GM06990 (cell line): ENCODE results near the gene PSMA7.

Experiments
- DNase-seq: peaks from one replicate; pipeline ENCODE4 v3.0.0-alpha.2; 2011; ENCODE audit not compliant: insufficient read length; ENCODE audit errors: extremely low read depth
- H3K27me3 ChIP-seq: replicated peaks from 2 replicates; pipeline ENCODE4 v1.6.0; 2011; ENCODE audit warnings: low read length; ENCODE audit not compliant: control insufficient read depth, insufficient read depth
- H3K36me3 ChIP-seq: 2 replicates; pipeline ENCODE4 v1.5.1; 2011; ENCODE audit warnings: low read length; ENCODE audit not compliant: control insufficient read depth, insufficient read depth
- H3K4me3 ChIP-seq: replicated peaks from 2 replicates; pipeline ENCODE4 v1.5.1; 2011; ENCODE audit warnings: low read depth, mild to moderate bottlenecking, control low read depth, low read length
- TF ChIP-seq, protein P1 (sequence below): IDR thresholded peaks from 2 replicates; pipeline ENCODE4 v1.5.1; 2011; ENCODE audit warnings: low read length, control low read depth, mild to moderate bottlenecking, inconsistent platforms; ENCODE audit not compliant: insufficient read depth, poor library complexity, severe bottlenecking

The PSMA7 gene

GRCh38 chr20:62105592-62105991 lies 37.6 kb downstream of the PSMA7 start:
- Histone ChIP-seq H3K36me3 (no peaks in the 10 kb centered on the region), H3K27me3 (no peaks in the 10 kb centered on the region), H3K4me3 (no peak overlapping the region)
- DNase-seq, result no peak
- TF ChIP-seq, protein P1, sequence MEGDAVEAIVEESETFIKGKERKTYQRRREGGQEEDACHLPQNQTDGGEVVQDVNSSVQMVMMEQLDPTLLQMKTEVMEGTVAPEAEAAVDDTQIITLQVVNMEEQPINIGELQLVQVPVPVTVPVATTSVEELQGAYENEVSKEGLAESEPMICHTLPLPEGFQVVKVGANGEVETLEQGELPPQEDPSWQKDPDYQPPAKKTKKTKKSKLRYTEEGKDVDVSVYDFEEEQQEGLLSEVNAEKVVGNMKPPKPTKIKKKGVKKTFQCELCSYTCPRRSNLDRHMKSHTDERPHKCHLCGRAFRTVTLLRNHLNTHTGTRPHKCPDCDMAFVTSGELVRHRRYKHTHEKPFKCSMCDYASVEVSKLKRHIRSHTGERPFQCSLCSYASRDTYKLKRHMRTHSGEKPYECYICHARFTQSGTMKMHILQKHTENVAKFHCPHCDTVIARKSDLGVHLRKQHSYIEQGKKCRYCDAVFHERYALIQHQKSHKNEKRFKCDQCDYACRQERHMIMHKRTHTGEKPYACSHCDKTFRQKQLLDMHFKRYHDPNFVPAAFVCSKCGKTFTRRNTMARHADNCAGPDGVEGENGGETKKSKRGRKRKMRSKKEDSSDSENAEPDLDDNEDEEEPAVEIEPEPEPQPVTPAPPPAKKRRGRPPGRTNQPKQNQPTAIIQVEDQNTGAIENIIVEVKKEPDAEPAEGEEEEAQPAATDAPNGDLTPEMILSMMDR, result no peak

GRCh38 chr20:62104791-62105345 lies 38.3 kb downstream of the PSMA7 start:
- TF ChIP-seq, protein P1, result no peak
- Histone ChIP-seq H3K36me3 (no peaks in the 10 kb centered on the region), H3K4me3 (no peak overlapping the region), H3K27me3 (no peaks in the 10 kb centered on the region)
- DNase-seq, result no peak

GRCh38 chr20:62104234-62104789 lies 38.9 kb downstream of the PSMA7 start:
- H3K36me3 ChIP-seq, result no peaks in the 10 kb centered on the region
- H3K4me3 ChIP-seq, result no peak overlapping the region
- TF ChIP-seq, protein P1, result no peak
- no peaks in the 10 kb centered on the region for H3K27me3 ChIP-seq
- DNase-seq, result no peak

- Histone ChIP-seq H3K4me3 (no peak overlapping the region), H3K36me3 (no peaks in the 10 kb centered on the region), H3K27me3 (no peaks in the 10 kb centered on the region)
- TF ChIP-seq, protein P1, result no peak
- DNase-seq, result no peak
These were observed 39.5 kb downstream of the PSMA7 start for GRCh38 chr20:62103508-62104233.

DNA sequence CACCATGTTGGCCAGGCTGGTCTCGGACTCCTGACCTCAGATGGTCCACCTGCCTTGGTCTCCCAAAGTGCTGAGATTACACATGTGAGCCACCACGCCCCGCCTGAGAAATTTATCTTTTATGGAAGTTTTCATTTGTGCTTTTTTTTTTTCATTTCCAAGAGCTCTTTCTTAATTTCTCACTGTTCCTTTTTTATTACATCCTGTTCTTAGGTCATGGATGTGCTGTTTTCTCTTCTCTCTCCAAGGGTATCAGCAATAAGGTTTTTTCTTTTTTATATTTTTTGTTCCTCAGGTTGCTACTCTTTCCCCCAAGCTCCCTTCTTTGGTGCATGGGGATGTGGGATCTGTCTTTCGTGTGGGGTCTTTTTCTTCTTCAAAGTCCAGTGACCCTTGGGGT lies 42.1 kb downstream of the PSMA7 start:
- TF ChIP-seq, protein P1, result no peak
- no peaks in the 10 kb centered on the region for H3K27me3 ChIP-seq
- no peaks in the 10 kb centered on the region for H3K36me3 ChIP-seq
- DNase-seq, result no peak
- H3K4me3 ChIP-seq, result no peak overlapping the region
